HepG2 (cell line): ENCODE measurements around the gene CHCHD3. TPM values are rescaled to one million over a fixed set of nuclear protein-coding genes. Genes with fewer than 3 reads are reported as not detected.

ENCODE experiments used
- ATAC-seq: fragments of 200-7000 bp; cut with Tn5 transposase; 3 replicates; pipeline ENCODE4 v1.9.1; 2020; ENCODE audit warnings: mild to moderate bottlenecking, moderate library complexity
- BruUV-seq: library from RNA; stranded (reverse); fragments of 400-500 nt; replicated peaks from 2 replicates; lab custom pipeline; 2021; lab: Mats Ljungman, UMichigan
- CTCF ChIA-PET: fragments of 300-600 bp; formaldehyde crosslinking; extraction: SDS; loops from one replicate; lab custom pipeline; 2021; ENCODE audit warnings: low total read pairs, inconsistent platforms, low intra/inter-chr PET ratio; lab: Yijun Ruan, JAX
- POLR2A ChIA-PET: fragments of 350-600 bp; sonication (Branson Sonifier 250); formaldehyde crosslinking; loops from one replicate; lab custom pipeline; 2020; ENCODE audit warnings: antibody characterized with exemption, inconsistent platforms; lab: Yijun Ruan, JAX
- DNase-seq: peaks from one replicate; pipeline ENCODE4 v3.0.0-alpha.2; 2015; ENCODE audit warnings: low spot score
- FAIRE-seq: peaks from 3 replicates; lab custom pipeline; 2011; peaks lifted over from hg19 to GRCh38; lab: Jason Lieb, UNC
- H2AFZ ChIP-seq: one replicate; pipeline ENCODE4 v1.6.1; 2011; ENCODE audit warnings: low read length, inconsistent platforms
- H3K27ac ChIP-seq: fragments of 300-600 bp; 3 replicates; pipeline ENCODE4 v1.8.0; 2011; ENCODE audit warnings: mixed run types, mild to moderate bottlenecking, mixed read lengths, low read length, inconsistent platforms; ENCODE audit not compliant: insufficient read depth; ENCODE audit errors: extremely low read length
- H3K27me3 ChIP-seq, 2 experiments: fragments of 200-600 bp in 1 of 2; 2 replicates in 1 of 2; 3 replicates in 1 of 2; pipeline versions ENCODE4 v1.6.0 to v1.8.0; 2011; ENCODE audit warnings: low read length in 2 of 2, mild to moderate bottlenecking in 2 of 2, moderate library complexity in 2 of 2, inconsistent platforms in 1 of 2; ENCODE audit not compliant: insufficient read depth in 2 of 2, control insufficient read depth in 1 of 2
- H3K36me3 ChIP-seq, 2 experiments: fragments of 200-600 bp in 1 of 2; replicated peaks in 1 of 2; 2 replicates in 1 of 2; 3 replicates in 1 of 2; pipeline versions ENCODE4 v1.5.1 to v1.8.0; 2011; ENCODE audit warnings: low read length in 2 of 2, inconsistent platforms in 1 of 2; ENCODE audit not compliant: insufficient read depth in 2 of 2, control insufficient read depth in 1 of 2
- H3K4me1 ChIP-seq: 2 replicates; pipeline ENCODE4 v1.5.1; 2012; ENCODE audit warnings: low read length, inconsistent platforms; ENCODE audit not compliant: insufficient read depth
- H3K4me2 ChIP-seq: 2 replicates; pipeline ENCODE4 v1.6.0; 2011; ENCODE audit warnings: low read depth, low read length, inconsistent platforms
- H3K4me3 ChIP-seq, 3 experiments: fragments of 200-600 bp in 1 of 3; sonication (generic), shearing (Covaris generic) in 1 of 3; replicated peaks in 1 of 3; 2 replicates each; pipeline ENCODE4 v1.5.1; 2011 to 2016; ENCODE audit warnings: low read length in 3 of 3, inconsistent platforms in 2 of 3, low read depth in 2 of 3, mild to moderate bottlenecking in 2 of 3, control low read depth in 1 of 3, mixed read lengths in 1 of 3; ENCODE audit not compliant: insufficient read depth in 1 of 3
- H3K79me2 ChIP-seq: one replicate; pipeline ENCODE4 v1.6.1; 2011; ENCODE audit warnings: low read length, inconsistent platforms; ENCODE audit not compliant: insufficient read depth
- H3K9ac ChIP-seq: 2 replicates; pipeline ENCODE4 v1.6.0; 2011; ENCODE audit warnings: mild to moderate bottlenecking, low read depth, low read length, inconsistent platforms; ENCODE audit not compliant: insufficient read depth
- H3K9me3 ChIP-seq: 2 replicates; pipeline ENCODE4 v1.5.1; 2012; ENCODE audit warnings: mild to moderate bottlenecking, low read length
- H4K20me1 ChIP-seq: 2 replicates; pipeline ENCODE4 v1.6.0; 2011; ENCODE audit warnings: inconsistent platforms, mild to moderate bottlenecking, low read length, moderate library complexity; ENCODE audit not compliant: insufficient read depth
- ADNP ChIP-seq: sonication (generic); formaldehyde crosslinking; IDR thresholded peaks from 2 replicates; pipeline ENCODE4 v1.4.0; 2020; ENCODE audit warnings: missing genetic modification reagents
- ATF1 ChIP-seq: IDR thresholded peaks from 2 replicates; pipeline ENCODE4 v1.6.1; 2016; ENCODE audit warnings: mild to moderate bottlenecking, control low read depth
- CBX1 ChIP-seq: IDR thresholded peaks from one replicate; pipeline ENCODE4 v1.6.1; 2016; ENCODE audit warnings: antibody characterized with exemption, low read depth
- EZH2 ChIP-seq: conservative IDR thresholded peaks from 2 replicates; pipeline ENCODE4 v1.6.1; 2012; ENCODE audit warnings: mild to moderate bottlenecking, low read depth, low read length, moderate library complexity
- MEIS2 ChIP-seq: sonication (generic); formaldehyde crosslinking; IDR thresholded peaks from 2 replicates; pipeline ENCODE4 v1.9.0; 2021; ENCODE audit warnings: mild to moderate bottlenecking, missing genetic modification reagents
- ZNF891 ChIP-seq: sonication (generic); formaldehyde crosslinking; IDR thresholded peaks from 2 replicates; pipeline ENCODE4 v1.5.0; 2020; ENCODE audit warnings: mild to moderate bottlenecking, missing genetic modification reagents
- ZSCAN22 ChIP-seq: sonication (generic); formaldehyde crosslinking; IDR thresholded peaks from 2 replicates; pipeline ENCODE4 v1.4.0; 2020; ENCODE audit warnings: mild to moderate bottlenecking, missing genetic modification reagents
- WGBS: methylation state at CpG from one replicate; pipeline ENCODE4 v1.1.6; 2017; ENCODE audit warnings: low lambda C conversion rate; 5-methylcytosine and 5-hydroxymethylcytosine counted together
- in situ Hi-C: cut with HindIII; loops from 2 replicates; pipeline ENCODE4 v1.10.0; 2017; ENCODE audit warnings: low pct_unique_long_range_greater_than_20kb; ENCODE audit not compliant: extremely low pct_ligation_motif_present
- intact Hi-C: fragments of 100-400 bp; cut with micrococcal nuclease; formaldehyde crosslinking; loops from one replicate; pipeline ENCODE4 v1.10.0; 2022; ENCODE audit not compliant: unreplicated experiment
- polyA plus RNA-seq, 8 experiments: library from polyadenylated mRNA; depleted of rRNA in 3 of 8; stranded (reverse) in 7 of 8; unstranded in 1 of 8; fragments of >200 nt; fragmentation: Illumina TruSeq in 4 of 8; extraction: Trizol in 4 of 8; gene quantifications; 2 replicates each; pipeline versions ENCODE4 v1.2.1 to v1.2.3, GENCODE V29; 2011 to 2016; ENCODE audit warnings: low read depth in 4 of 8, missing spikeins in 1 of 8, mixed read lengths in 1 of 8; ENCODE audit not compliant: insufficient read depth in 1 of 8
- total RNA-seq, 5 experiments: library from RNA; depleted of rRNA; stranded (reverse); fragments of >200 nt; fragmentation: Illumina TruSeq; extraction: Trizol; gene quantifications; 2 replicates each; pipeline ENCODE4 v1.2.3, GENCODE V29; 2016; ENCODE audit warnings: low read depth in 1 of 5
- TF ChIP-seq, protein P1 (sequence below): sonication (generic); formaldehyde crosslinking; IDR thresholded peaks from 2 replicates; pipeline ENCODE4 v1.4.0; 2020; ENCODE audit warnings: mild to moderate bottlenecking, missing genetic modification reagents
- TF ChIP-seq, protein P2 (sequence below): IDR thresholded peaks from 2 replicates; pipeline ENCODE4 v1.6.1; 2016; ENCODE audit warnings: control low read depth
- TF ChIP-seq, protein P3 (sequence below): sonication (generic); formaldehyde crosslinking; IDR thresholded peaks from 2 replicates; pipeline ENCODE4 v1.8.1; 2023; ENCODE audit warnings: mild to moderate bottlenecking, moderate library complexity, missing genetic modification reagents
- TF ChIP-seq, protein P4 (sequence below): sonication (generic); formaldehyde crosslinking; IDR thresholded peaks from 2 replicates; pipeline ENCODE4 v1.4.0; 2020; ENCODE audit warnings: mild to moderate bottlenecking, missing genetic modification reagents

CHCHD3 gene
- total and polyA plus RNA-seq, 2 of the 13 experiments (the other 11 are each of a cell fraction or from before 2014, with no cell fraction given) = 32.7 to 86.8 TPM

DNA sequence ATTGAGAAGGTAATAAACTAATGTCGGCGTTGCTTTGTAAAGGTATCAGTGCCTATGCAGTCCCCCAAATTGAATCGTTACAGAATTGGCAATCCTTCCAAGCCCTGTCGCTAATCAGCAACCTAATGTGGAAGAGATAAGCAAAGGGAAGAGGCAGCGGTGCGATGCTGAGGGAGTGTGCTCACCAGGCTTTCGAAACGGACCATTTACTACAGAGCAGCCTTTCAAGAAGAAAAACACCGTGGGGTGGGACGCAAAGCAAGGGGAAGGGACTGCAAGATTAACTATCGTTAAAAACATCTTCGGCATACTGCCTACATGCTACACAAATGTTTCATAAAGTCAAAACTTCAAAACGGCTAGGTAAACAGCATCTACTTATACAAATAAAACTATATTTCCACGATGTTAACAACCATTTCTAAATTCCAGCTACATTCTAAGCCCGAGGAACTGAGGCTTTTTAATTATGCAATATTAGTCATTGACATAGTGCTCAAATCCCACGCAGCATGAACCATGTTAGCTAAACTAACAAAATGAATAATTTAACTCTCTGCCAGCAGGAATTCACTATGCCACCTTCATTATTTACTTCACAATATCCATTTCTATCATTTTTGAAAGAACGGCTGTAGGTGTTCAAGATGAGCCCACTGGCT is 85.2 kb downstream of the CHCHD3 start:
- WGBS = 97% methylated on average over 17 of the region's 17 CpGs
- intact Hi-C loops = no loop called here
- FAIRE-seq (no peak), ATAC-seq (no peak), DNase-seq (no peak)
- no peaks in the 10 kb centered on the region for H3K9me3 ChIP-seq
- TF ChIP-seq EZH2 = no peak
- TF ChIP-seq, protein P1, sequence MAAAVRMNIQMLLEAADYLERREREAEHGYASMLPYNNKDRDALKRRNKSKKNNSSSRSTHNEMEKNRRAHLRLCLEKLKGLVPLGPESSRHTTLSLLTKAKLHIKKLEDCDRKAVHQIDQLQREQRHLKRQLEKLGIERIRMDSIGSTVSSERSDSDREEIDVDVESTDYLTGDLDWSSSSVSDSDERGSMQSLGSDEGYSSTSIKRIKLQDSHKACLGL (CRISPR knock-in tag) = no peak
- BruUV-seq = no TSS peak
- H3K27ac ChIP-seq = no peak overlapping the region
- H3K36me3 ChIP-seq = no peaks in the 10 kb centered on the region
- H3K4me3 ChIP-seq = no peak overlapping the region
- in situ Hi-C loops = no loop called here
- no peak overlapping the region for H3K4me2 ChIP-seq
- H3K9ac ChIP-seq = no peak overlapping the region
- POLR2A ChIA-PET = no interaction called here
- H3K4me1 ChIP-seq = peaks cover 20% of the 10 kb centered on the region
- H3K27me3 ChIP-seq = no peaks in the 10 kb centered on the region
- H4K20me1 ChIP-seq = no peaks in the 10 kb centered on the region
- CTCF ChIA-PET = no interaction called here
- H3K79me2 ChIP-seq = peaks cover 3% of the 10 kb centered on the region
- no peak overlapping the region for H2AFZ ChIP-seq

DNA sequence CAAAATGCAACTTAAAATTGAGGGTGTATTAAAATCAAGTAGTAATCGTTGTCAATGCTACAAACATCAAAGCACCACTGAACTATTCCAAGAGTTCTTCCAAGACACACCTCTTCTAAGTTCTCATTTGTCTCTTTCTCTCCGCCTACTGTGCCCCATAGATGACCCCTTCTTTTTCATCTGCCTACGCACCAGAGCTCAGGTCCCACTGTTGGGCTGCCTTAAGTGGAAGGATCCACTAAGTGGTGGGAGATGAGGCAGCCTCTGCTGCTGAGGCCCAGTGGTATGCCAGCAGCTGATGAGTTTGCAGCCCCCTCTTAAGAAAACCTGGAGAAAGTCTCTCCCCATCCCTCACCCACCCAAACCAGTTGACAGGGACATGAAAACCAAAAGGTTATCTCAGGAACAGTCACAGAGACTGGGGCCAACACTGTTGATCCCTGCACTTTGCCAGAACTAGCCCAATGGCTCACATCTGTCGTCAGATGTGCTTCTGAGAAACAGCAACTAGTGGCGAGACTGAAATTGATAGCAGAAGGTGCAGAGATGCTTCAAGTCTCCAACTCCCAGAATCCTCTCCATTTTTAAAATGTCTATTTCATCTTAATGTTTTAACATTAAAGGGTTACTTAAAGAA is 88.4 kb downstream of the CHCHD3 start:
- DNase-seq = no peak
- ATAC-seq = no peak
- no peaks in the 10 kb centered on the region for H4K20me1 ChIP-seq
- WGBS = 86% methylated on average over 5 of the region's 5 CpGs
- no peak overlapping the region for H3K4me2 ChIP-seq
- peaks cover 0 to 2% of the 10 kb centered on the region in 2 experiments; a peak in 1 of 5 replicates for H3K36me3 ChIP-seq
- in situ Hi-C loops (no loop called here), intact Hi-C loops (no loop called here)
- FAIRE-seq = no peak
- H3K9me3 ChIP-seq = no peaks in the 10 kb centered on the region
- BruUV-seq = no TSS peak
- no peak overlapping the region for H2AFZ ChIP-seq
- H3K27ac ChIP-seq = no peak overlapping the region
- no peak overlapping the region for H3K4me3 ChIP-seq
- no peaks in the 10 kb centered on the region for H3K27me3 ChIP-seq
- POLR2A ChIA-PET = no interaction called here
- peaks cover 3% of the 10 kb centered on the region for H3K79me2 ChIP-seq
- H3K4me1 ChIP-seq = peaks cover 11% of the 10 kb centered on the region
- no peak overlapping the region for H3K9ac ChIP-seq
- CTCF ChIA-PET = no interaction called here
- TF ChIP-seq, protein P2, sequence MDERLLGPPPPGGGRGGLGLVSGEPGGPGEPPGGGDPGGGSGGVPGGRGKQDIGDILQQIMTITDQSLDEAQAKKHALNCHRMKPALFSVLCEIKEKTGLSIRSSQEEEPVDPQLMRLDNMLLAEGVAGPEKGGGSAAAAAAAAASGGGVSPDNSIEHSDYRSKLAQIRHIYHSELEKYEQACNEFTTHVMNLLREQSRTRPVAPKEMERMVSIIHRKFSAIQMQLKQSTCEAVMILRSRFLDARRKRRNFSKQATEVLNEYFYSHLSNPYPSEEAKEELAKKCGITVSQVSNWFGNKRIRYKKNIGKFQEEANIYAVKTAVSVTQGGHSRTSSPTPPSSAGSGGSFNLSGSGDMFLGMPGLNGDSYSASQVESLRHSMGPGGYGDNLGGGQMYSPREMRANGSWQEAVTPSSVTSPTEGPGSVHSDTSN = no peak
- no peak for TF ChIP-seq ZSCAN22 (CRISPR knock-in tag)
- TF ChIP-seq ATF1 (CRISPR knock-in tag) = no peak
- TF ChIP-seq ADNP = no peak
- TF ChIP-seq, protein P3, sequence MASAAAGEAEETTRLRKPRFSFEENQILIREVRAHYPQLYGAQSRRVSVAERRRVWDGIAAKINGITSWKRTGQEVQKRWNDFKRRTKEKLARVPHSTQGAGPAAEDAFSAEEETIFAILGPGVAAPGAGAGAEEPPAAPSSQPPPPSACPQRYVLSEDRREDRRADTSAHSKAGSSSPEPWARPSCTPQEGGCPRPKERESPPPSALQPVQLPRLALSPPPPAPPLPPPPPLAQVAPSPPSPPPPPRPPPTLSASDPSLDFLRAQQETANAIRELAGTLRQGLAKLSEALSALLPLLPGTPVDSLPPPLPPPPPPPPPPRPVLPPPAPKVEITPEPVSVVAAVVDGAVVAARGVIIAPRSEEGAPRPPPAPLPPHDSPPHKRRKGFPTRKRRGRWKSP (CRISPR knock-in tag) = no peak
- TF ChIP-seq MEIS2 (CRISPR knock-in tag) = no peak
- no peak for TF ChIP-seq CBX1
- TF ChIP-seq ZNF891 (CRISPR knock-in tag) = no peak
- TF ChIP-seq, protein P4, sequence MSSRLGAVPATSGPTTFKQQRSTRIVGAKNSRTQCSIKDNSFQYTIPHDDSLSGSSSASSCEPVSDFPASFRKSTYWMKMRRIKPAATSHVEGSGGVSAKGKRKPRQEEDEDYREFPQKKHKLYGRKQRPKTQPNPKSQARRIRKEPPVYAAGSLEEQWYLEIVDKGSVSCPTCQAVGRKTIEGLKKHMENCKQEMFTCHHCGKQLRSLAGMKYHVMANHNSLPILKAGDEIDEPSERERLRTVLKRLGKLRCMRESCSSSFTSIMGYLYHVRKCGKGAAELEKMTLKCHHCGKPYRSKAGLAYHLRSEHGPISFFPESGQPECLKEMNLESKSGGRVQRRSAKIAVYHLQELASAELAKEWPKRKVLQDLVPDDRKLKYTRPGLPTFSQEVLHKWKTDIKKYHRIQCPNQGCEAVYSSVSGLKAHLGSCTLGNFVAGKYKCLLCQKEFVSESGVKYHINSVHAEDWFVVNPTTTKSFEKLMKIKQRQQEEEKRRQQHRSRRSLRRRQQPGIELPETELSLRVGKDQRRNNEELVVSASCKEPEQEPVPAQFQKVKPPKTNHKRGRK (CRISPR knock-in tag) = no peak
